Upper lobe of left lung (tissue), 4 donors: ENCODE data around the gene RBM15B.

Experiments used
- CTCF ChIP-seq, 6 experiments: fragments of 450-650 bp in 4 of 6; fragments of 200-600 bp in 2 of 6; sonication (generic) in 2 of 6; IDR thresholded peaks; one replicate each; pipeline ENCODE4 v1.5.1; 2016 to 2019; ENCODE audit warnings: antibody characterized with exemption in 6 of 6
- POLR2A ChIP-seq, 4 donors: fragments of 450-650 bp; IDR thresholded peaks; one replicate each; pipeline ENCODE4 v1.5.1; 2016 to 2017; ENCODE audit warnings: antibody characterized with exemption in 4 of 4, mild to moderate bottlenecking in 2 of 4
- POLR2AphosphoS5 ChIP-seq, 2 donors: sonication (generic); formaldehyde crosslinking; IDR thresholded peaks; one replicate each; pipeline ENCODE4 v1.5.1; 2017; ENCODE audit warnings: antibody characterized with exemption in 2 of 2

- TF ChIP-seq CTCF (IDR thresholded peaks at IDR 0.05) = no peak
- TF ChIP-seq POLR2A (IDR thresholded peaks at IDR 0.05) = no peak
- TF ChIP-seq POLR2AphosphoS5 (IDR thresholded peaks at IDR 0.05) = no peak
Measured at GRCh38 chr3:51395493-51396213, 4.6 kb downstream of the RBM15B start.
